ENCODE measurements around the gene CHD2. TPM values are rescaled to one million over a fixed set of nuclear protein-coding genes. Genes with fewer than 3 reads are reported as not detected.

The CHD2 gene
- total RNA-seq, 1 experiment from 2014 or later, result 63.3 TPM

- H3K36me3 Mint-ChIP-seq (ENCODE audit: insufficient read depth in 1 of 3, low read depth in 3 of 3), result peaks cover 53 to 68% (median 63%) of the 10 kb centered on the region in 3 experiments
Measured at GRCh38 chr15:92885224-92886041, 14.7 kb upstream of the CHD2 start.

More at GRCh38 chr15:92885224-92886041, 14.7 kb upstream of the CHD2 start:
- H2AFZ ChIP-seq (ENCODE audit: low read length), result no peak overlapping the region
- H3K27ac Mint-ChIP-seq, result peak overlapping the region; percentile 40 to 98 (median 98)
- H3K18ac ChIP-seq (ENCODE audit: insufficient read length, low read depth, low read length), result no peak overlapping the region
- H3K14ac ChIP-seq (ENCODE audit: insufficient read depth, low read length), result no peak overlapping the region
- H4K5ac ChIP-seq (ENCODE audit: insufficient read length, low read depth, low read length), result no peak overlapping the region
- peak overlapping the region; percentile 59 for H3K4me2 ChIP-seq (ENCODE audit: insufficient read depth, insufficient read length, low read length)
- H3K9me3 Mint-ChIP-seq, result peaks cover 4% of the 10 kb centered on the region in 2 experiments; a peak in 3 of 5 replicates
- no peak overlapping the region for H2BK5ac ChIP-seq (ENCODE audit: insufficient read length, low read length)
- no peak overlapping the region for H3K4ac ChIP-seq (ENCODE audit: low read depth, low read length)
- no peak overlapping the region for H3K23ac ChIP-seq (ENCODE audit: insufficient read length, low read depth, low read length)
- no peak overlapping the region for H3K27ac ChIP-seq (ENCODE audit: insufficient read length, low read depth, low read length)
- TF ChIP-seq CTCF (conservative IDR thresholded peaks at IDR 0.05), result no peak
- H3K27me3 ChIP-seq (ENCODE audit: insufficient read depth, low read length), result no peaks in the 10 kb centered on the region
- no peak overlapping the region for H2BK120ac ChIP-seq (ENCODE audit: low read depth, low read length, poor library complexity, severe bottlenecking)
- no peaks in the 10 kb centered on the region for H3K27me3 Mint-ChIP-seq (ENCODE audit: low read depth)
- H4K91ac ChIP-seq (ENCODE audit: insufficient read length, low read depth, low read length), result no peak overlapping the region
- H3K9ac ChIP-seq (ENCODE audit: extremely low read depth, insufficient read length, low read length), result peak overlapping the region; percentile 59
- H3K79me2 ChIP-seq (ENCODE audit: insufficient read depth, low read length), result peaks cover 24% of the 10 kb centered on the region; the same call in 1 of the 2 replicates
- H2AK5ac ChIP-seq (ENCODE audit: insufficient read length, low read length), result no peak overlapping the region
- peaks cover 4% of the 10 kb centered on the region for H3K23me2 ChIP-seq (ENCODE audit: insufficient read length, low read depth, low read length, poor library complexity, severe bottlenecking)
- no peaks in the 10 kb centered on the region for H3K9me3 ChIP-seq (ENCODE audit: control insufficient read depth, low read depth, low read length)
- no peak for DNase-seq
- H3K4me3 Mint-ChIP-seq, result peak overlapping the region; percentile 89 to 92
- H4K20me1 ChIP-seq (ENCODE audit: control insufficient read depth, insufficient read depth, insufficient read length), result no peaks in the 10 kb centered on the region
- H3K79me1 ChIP-seq (ENCODE audit: insufficient read depth, low read depth, low read length, poor library complexity, severe bottlenecking), result no peaks in the 10 kb centered on the region
- no peak overlapping the region for H2BK15ac ChIP-seq (ENCODE audit: low read depth, low read length)
- no peak overlapping the region for H3T11ph ChIP-seq (ENCODE audit: low read length)
- peaks cover 42 to 45% of the 10 kb centered on the region in 2 experiments for H3K4me1 Mint-ChIP-seq
- peaks cover 3% of the 10 kb centered on the region; the same call in 1 of the 2 replicates for H3K4me1 ChIP-seq (ENCODE audit: insufficient read depth, low read length)
- no peak overlapping the region for H4K8ac ChIP-seq (replicated peaks; ENCODE audit: insufficient read length, low read depth, low read length)
- H3K56ac ChIP-seq (ENCODE audit: insufficient read length, low read depth, low read length), result no peak overlapping the region
- WGBS (ENCODE audit: extremely low coverage, insufficient read length, low lambda C conversion rate), result no CpG with 5 or more reads among the region's 3 CpGs
- H2BK12ac ChIP-seq (ENCODE audit: insufficient read length, low read depth, low read length), result no peak overlapping the region
- H2BK20ac ChIP-seq (ENCODE audit: low read depth, low read length, poor library complexity, severe bottlenecking), result no peak overlapping the region

Measured in H9 (cell line).